Retinal pigment epithelial cell (primary cell): Measurements from ENCODE around the gene RNF2.

Experiments
- DNase-seq: peaks from one replicate; pipeline ENCODE4 v3.0.0-alpha.2; 2010; ENCODE audit warnings: low read depth
- H3K4me3 ChIP-seq: 2 replicates; pipeline ENCODE4 v1.5.1; 2011; ENCODE audit warnings: mild to moderate bottlenecking, low read length, control low read depth, moderate library complexity
- CTCF ChIP-seq: conservative IDR thresholded peaks from 2 replicates; pipeline ENCODE4 v1.5.1; 2011; ENCODE audit warnings: low read depth, low read length, control low read depth, inconsistent platforms

RNF2 gene

GRCh38 chr1:185017338-185017737, 28.0 kb upstream of the RNF2 start:
- no peak overlapping the region for H3K4me3 ChIP-seq
- TF ChIP-seq CTCF = no peak
- DNase-seq = peak; percentile 34

GRCh38 chr1:185017966-185018365, 27.4 kb upstream of the RNF2 start:
- DNase-seq = no peak
- TF ChIP-seq CTCF = no peak
- H3K4me3 ChIP-seq = no peak overlapping the region

- TF ChIP-seq CTCF = no peak
- no peak for DNase-seq
- H3K4me3 ChIP-seq = no peak overlapping the region
These were observed 18.0 kb upstream of the RNF2 start for GRCh38 chr1:185027252-185027882.

GRCh38 chr1:185033686-185034085, 11.7 kb upstream of the RNF2 start:
- H3K4me3 ChIP-seq = no peak overlapping the region
- no peak for TF ChIP-seq CTCF
- no peak for DNase-seq

GRCh38 chr1:185035258-185035657, 10.1 kb upstream of the RNF2 start:
- H3K4me3 ChIP-seq = no peak overlapping the region
- DNase-seq = no peak
- TF ChIP-seq CTCF = no peak

GRCh38 chr1:185038813-185039376, 6.5 kb upstream of the RNF2 start:
- DNase-seq = no peak
- TF ChIP-seq CTCF = no peak
- no peak overlapping the region for H3K4me3 ChIP-seq

GRCh38 chr1:185039726-185040407, 5.5 kb upstream of the RNF2 start:
- no peak for DNase-seq
- no peak for TF ChIP-seq CTCF
- H3K4me3 ChIP-seq = no peak overlapping the region
